OCI-LY1 (cell line): Measurements from ENCODE around the gene GNAI1.

ENCODE experiments used
- H2AFZ ChIP-seq: fragments of 200-600 bp; sonication (generic), shearing (Covaris generic); 2 replicates; pipeline ENCODE4 v1.6.0; 2014; ENCODE audit warnings: antibody characterized with exemption, mild to moderate bottlenecking, low read length
- H3F3A ChIP-seq: fragments of 200-600 bp; sonication (generic), shearing (Covaris generic); 2 replicates; pipeline ENCODE4 v1.6.0; 2014; ENCODE audit warnings: mild to moderate bottlenecking, antibody characterized with exemption, low read length, moderate library complexity; ENCODE audit not compliant: insufficient read depth
- H3K27ac ChIP-seq: fragments of 200-600 bp; sonication (generic); 2 replicates; pipeline ENCODE4 v1.5.1; 2014; ENCODE audit warnings: low read length, mixed run types, mild to moderate bottlenecking, low read depth; ENCODE audit not compliant: poor library complexity, severe bottlenecking
- H3K27me3 ChIP-seq: fragments of 200-600 bp; sonication (generic); 2 replicates; pipeline ENCODE4 v1.6.0; 2014; ENCODE audit warnings: antibody characterized with exemption, mild to moderate bottlenecking, low read length, moderate library complexity; ENCODE audit not compliant: insufficient read depth
- H3K36me3 ChIP-seq: fragments of 200-600 bp; sonication (generic); 2 replicates; pipeline ENCODE4 v1.6.1; 2014; ENCODE audit warnings: mild to moderate bottlenecking, antibody characterized with exemption, low read length, moderate library complexity, mixed read lengths; ENCODE audit not compliant: insufficient read depth
- H3K4me1 ChIP-seq: fragments of 200-600 bp; sonication (generic); 2 replicates; pipeline ENCODE4 v1.5.1; 2014; ENCODE audit warnings: mild to moderate bottlenecking, low read length, moderate library complexity; ENCODE audit not compliant: insufficient read depth, severe bottlenecking
- H3K4me2 ChIP-seq: fragments of 200-600 bp; sonication (generic), shearing (Covaris generic); 2 replicates; pipeline ENCODE4 v1.6.1; 2014; ENCODE audit warnings: low read length
- H3K4me3 ChIP-seq: fragments of 200-600 bp; sonication (generic); 2 replicates; pipeline ENCODE4 v1.5.1; 2014; ENCODE audit warnings: low read length, low read depth, mild to moderate bottlenecking, mixed read lengths; ENCODE audit not compliant: poor library complexity, severe bottlenecking
- H3K79me2 ChIP-seq: fragments of 200-600 bp; shearing (Covaris generic); 2 replicates; pipeline ENCODE4 v1.6.1; 2016; ENCODE audit warnings: mixed run types, low read length, mixed read lengths; ENCODE audit not compliant: insufficient read depth
- H3K9ac ChIP-seq: fragments of 200-600 bp; sonication (generic), shearing (Covaris generic); 2 replicates; pipeline ENCODE4 v1.6.1; 2014; ENCODE audit warnings: mild to moderate bottlenecking, low read length, mixed read lengths
- H3K9me2 ChIP-seq: fragments of 200-600 bp; sonication (generic), shearing (Covaris generic); 2 replicates; pipeline ENCODE4 v1.6.1; 2014; ENCODE audit warnings: low read depth, mild to moderate bottlenecking, low read length, mixed read lengths
- H3K9me3 ChIP-seq: fragments of 200-600 bp; shearing (Covaris generic); 2 replicates; pipeline ENCODE4 v1.6.1; 2014; ENCODE audit warnings: low read length, mixed read lengths
- H4K20me1 ChIP-seq: fragments of 200-600 bp; sonication (generic), shearing (Covaris generic); 2 replicates; pipeline ENCODE4 v1.6.0; 2016; ENCODE audit warnings: mild to moderate bottlenecking, low read length; ENCODE audit not compliant: insufficient read depth
- CTCF ChIP-seq: fragments of 200-600 bp; sonication (generic), shearing (Covaris generic); IDR thresholded peaks from 2 replicates; pipeline ENCODE4 v1.5.1; 2017; ENCODE audit warnings: mild to moderate bottlenecking, antibody characterized with exemption, low read length, moderate library complexity, mixed read lengths
- EZH2 ChIP-seq: fragments of 200-600 bp; sonication (generic), shearing (Covaris generic); IDR thresholded peaks from 2 replicates; pipeline ENCODE4 v1.8.0; 2017; ENCODE audit warnings: borderline replicate concordance, mixed run types, mild to moderate bottlenecking, antibody characterized with exemption, low read length, moderate library complexity, mixed read lengths

GNAI1 gene

GRCh38 chr7:80134115-80134535, 506 bp upstream of the GNAI1 start:
- H3K9me3 ChIP-seq = no peaks in the 10 kb centered on the region
- no peak overlapping the region for H3K9ac ChIP-seq
- no peak overlapping the region for H3K4me3 ChIP-seq
- no peaks in the 10 kb centered on the region for H3K9me2 ChIP-seq
- H3K79me2 ChIP-seq = no peaks in the 10 kb centered on the region
- H3K36me3 ChIP-seq = no peaks in the 10 kb centered on the region
- no peak overlapping the region for H2AFZ ChIP-seq
- H4K20me1 ChIP-seq = no peaks in the 10 kb centered on the region
- no peaks in the 10 kb centered on the region for H3K27me3 ChIP-seq
- H3K27ac ChIP-seq = no peak overlapping the region
- TF ChIP-seq CTCF (no peak), EZH2 (no peak)
- no peaks in the 10 kb centered on the region for H3F3A ChIP-seq
- no peaks in the 10 kb centered on the region for H3K4me1 ChIP-seq
- H3K4me2 ChIP-seq = no peak overlapping the region

- H3K4me2 ChIP-seq = no peak overlapping the region
- no peaks in the 10 kb centered on the region for H3K27me3 ChIP-seq
- H3K9ac ChIP-seq = no peak overlapping the region
- no peaks in the 10 kb centered on the region for H3K36me3 ChIP-seq
- H3K27ac ChIP-seq = no peak overlapping the region
- H3K9me3 ChIP-seq = no peaks in the 10 kb centered on the region
- TF ChIP-seq CTCF (no peak), EZH2 (no peak)
- no peaks in the 10 kb centered on the region for H3F3A ChIP-seq
- no peak overlapping the region for H2AFZ ChIP-seq
- H3K4me1 ChIP-seq = no peaks in the 10 kb centered on the region
- H4K20me1 ChIP-seq = no peaks in the 10 kb centered on the region
- H3K9me2 ChIP-seq = no peaks in the 10 kb centered on the region
- H3K4me3 ChIP-seq = no peak overlapping the region
- H3K79me2 ChIP-seq = no peaks in the 10 kb centered on the region
These were observed 876 bp downstream of the GNAI1 start for GRCh38 chr7:80135309-80136104.

GRCh38 chr7:80136261-80137055, 1.8 kb downstream of the GNAI1 start:
- no peak overlapping the region for H2AFZ ChIP-seq

More at GRCh38 chr7:80136261-80137055, 1.8 kb downstream of the GNAI1 start:
- Histone ChIP-seq H3K4me3 (no peak overlapping the region), H3K9me2 (no peaks in the 10 kb centered on the region), H3K36me3 (no peaks in the 10 kb centered on the region), H3K9ac (no peak overlapping the region), H3F3A (no peaks in the 10 kb centered on the region), H4K20me1 (no peaks in the 10 kb centered on the region), H3K79me2 (no peaks in the 10 kb centered on the region), H3K4me2 (no peak overlapping the region), H3K4me1 (no peaks in the 10 kb centered on the region), H3K27me3 (no peaks in the 10 kb centered on the region), H3K9me3 (no peaks in the 10 kb centered on the region), H3K27ac (no peak overlapping the region)
- no peak for TF ChIP-seq CTCF
- TF ChIP-seq EZH2 = no peak
